ENCODE results near the gene FOXJ3. TPM values are rescaled to one million over a fixed set of nuclear protein-coding genes. Genes with fewer than 3 reads are reported as not detected.

FOXJ3 gene
- total and polyA plus RNA-seq, 9 donors, result 28.6 to 41.9 (median 32.7) TPM

DNA sequence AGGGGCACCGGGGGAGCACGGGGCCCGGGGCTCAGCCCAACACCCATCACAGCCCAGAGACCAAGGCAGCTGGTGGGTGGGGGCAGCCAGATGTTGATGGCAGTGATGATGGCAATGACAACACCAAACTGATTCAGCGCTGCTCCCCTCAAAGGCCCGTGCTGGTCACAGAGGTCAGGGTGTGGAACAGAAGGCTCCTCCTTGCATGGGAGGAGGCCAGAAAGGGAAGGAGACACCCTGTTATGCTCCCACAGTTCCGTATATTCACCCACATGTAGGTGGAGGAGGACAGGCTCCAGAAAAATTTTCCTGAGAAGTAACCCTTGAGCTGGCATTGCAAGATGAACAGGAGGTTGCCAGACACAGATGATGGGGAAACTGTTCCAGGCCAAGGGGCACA, 181.4 kb downstream of the FOXJ3 start:
- Histone ChIP-seq H3K27me3 (ENCODE audit: control insufficient read depth, insufficient read depth, low read length) (peaks cover 3% of the 10 kb centered on the region), H3K27ac (ENCODE audit: low read length) (no peak overlapping the region), H3K4me3 (ENCODE audit: low read length) (no peak overlapping the region), H3K4me1 (ENCODE audit: control insufficient read depth, insufficient read depth, low read length) (no peaks in the 10 kb centered on the region), H3K36me3 (ENCODE audit: control insufficient read depth, insufficient read depth, low read length) (no peaks in the 10 kb centered on the region), H3K9me3 (replicated peaks; ENCODE audit: control insufficient read depth, low read depth, low read length) (no peaks in the 10 kb centered on the region)
- no CpG with 5 or more reads among the region's 6 CpGs for WGBS (ENCODE audit: insufficient coverage)
- no peak for DNase-seq

DNA sequence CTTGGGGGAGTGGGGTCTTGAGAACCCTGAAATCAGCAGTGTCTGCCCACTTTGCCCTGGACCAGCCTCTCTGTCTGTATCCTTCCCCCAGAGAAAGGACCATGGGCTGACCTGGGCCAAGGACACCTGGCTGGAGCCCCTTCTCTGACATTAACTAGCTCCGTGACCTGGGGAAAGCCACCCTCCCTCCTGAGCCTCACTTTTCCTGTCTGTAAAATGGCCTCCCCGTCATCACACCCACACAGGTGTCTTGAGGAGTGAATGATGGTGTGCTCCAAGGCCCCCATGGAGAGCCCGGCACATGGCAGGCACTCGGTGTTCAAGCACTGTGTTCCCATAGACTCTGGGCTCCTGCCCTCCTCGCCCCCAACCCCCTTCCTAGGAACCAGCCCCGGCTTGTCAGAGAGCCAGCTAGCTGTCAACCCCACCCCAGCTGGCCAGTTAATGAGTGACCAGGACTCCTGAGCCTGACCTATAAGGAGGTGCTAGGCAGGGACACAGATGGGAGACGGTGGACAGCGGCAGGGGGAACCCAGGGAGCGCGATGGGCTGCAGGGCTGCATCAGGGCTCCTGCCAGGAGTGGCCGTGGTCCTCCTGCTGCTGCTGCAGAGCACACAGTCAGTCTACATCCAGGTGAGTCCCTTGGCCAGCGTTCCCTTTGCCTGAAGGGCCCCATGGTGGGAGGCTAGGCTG, 182.0 kb downstream of the FOXJ3 start, which contains the start of gene GUCA2B:
TSS of gene GUCA2B (plus strand) at position 504 of the 694 bp plus-strand sequence. CDS start at position 545, 41 bp downstream.
- H3K27me3 ChIP-seq (ENCODE audit: control insufficient read depth, insufficient read depth, low read length), result peaks cover 3% of the 10 kb centered on the region
- WGBS (ENCODE audit: insufficient coverage), result 70% methylated on average over 6 of the region's 12 CpGs
- no peaks in the 10 kb centered on the region for H3K9me3 ChIP-seq (replicated peaks; ENCODE audit: control insufficient read depth, low read depth, low read length)
- no peak within 1 kb of the TSS for H3K4me3 ChIP-seq (ENCODE audit: low read length)
- H3K4me1 ChIP-seq (ENCODE audit: control insufficient read depth, insufficient read depth, low read length), result no peaks in the 10 kb centered on the region
- no peaks in the 10 kb centered on the region for H3K36me3 ChIP-seq (ENCODE audit: control insufficient read depth, insufficient read depth, low read length)
- H3K27ac ChIP-seq (ENCODE audit: low read length), result no peak within 1 kb of the TSS
- no peak for DNase-seq

DNA sequence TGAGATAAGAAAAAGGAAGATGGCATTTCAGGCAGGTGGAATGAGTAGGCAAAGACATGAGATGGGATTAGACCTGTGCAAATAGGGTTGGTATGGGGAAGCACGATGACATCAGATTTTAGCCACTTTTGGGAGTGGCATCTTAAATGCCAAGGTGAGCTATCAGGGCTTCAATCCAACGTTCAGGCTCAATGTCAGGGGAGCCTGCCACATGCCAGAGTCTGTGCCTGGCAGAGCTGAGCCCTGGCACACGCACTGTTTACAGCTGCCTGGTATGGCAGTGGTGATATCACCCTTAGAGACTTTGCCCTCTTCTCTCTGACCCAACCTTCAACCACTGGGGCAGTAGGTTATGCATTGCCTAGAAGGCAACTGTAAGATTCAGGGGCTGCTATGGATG, 182.9 kb downstream of the FOXJ3 start:
- H3K36me3 ChIP-seq (ENCODE audit: control insufficient read depth, insufficient read depth, low read length), result no peaks in the 10 kb centered on the region
- whole genome bisulfite sequencing (ENCODE audit: insufficient coverage), result 63% methylated on average over 2 of the region's 3 CpGs
- H3K27me3 ChIP-seq (ENCODE audit: control insufficient read depth, insufficient read depth, low read length), result peaks cover 3% of the 10 kb centered on the region
- no peaks in the 10 kb centered on the region for H3K4me1 ChIP-seq (ENCODE audit: control insufficient read depth, insufficient read depth, low read length)
- DNase-seq, result no peak
- no peak overlapping the region for H3K4me3 ChIP-seq (ENCODE audit: low read length)
- no peaks in the 10 kb centered on the region for H3K9me3 ChIP-seq (replicated peaks; ENCODE audit: control insufficient read depth, low read depth, low read length)
- no peak overlapping the region for H3K27ac ChIP-seq (ENCODE audit: low read length)

DNA sequence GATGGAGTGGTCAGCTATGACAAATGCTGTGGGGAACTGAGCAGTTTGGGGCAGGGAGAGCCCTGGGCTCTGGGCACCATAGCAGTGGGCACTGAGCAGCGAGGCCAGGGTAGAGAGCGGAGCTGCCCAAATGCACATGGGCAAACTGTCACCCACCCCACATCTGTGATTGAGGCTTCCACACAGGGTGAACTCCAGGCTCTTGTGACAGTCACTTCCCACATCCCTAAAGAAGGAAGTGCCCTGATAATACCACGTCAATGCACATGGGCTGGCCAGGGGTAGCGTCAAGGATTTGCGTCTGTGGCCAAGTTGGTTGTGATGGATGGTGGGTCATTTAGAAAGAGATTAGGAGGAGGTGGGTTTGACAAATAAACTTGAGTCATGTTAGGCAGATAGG, 184.4 kb downstream of the FOXJ3 start:
- DNase-seq, result no peak
- Histone ChIP-seq H3K4me3 (ENCODE audit: low read length) (no peak overlapping the region), H3K4me1 (ENCODE audit: control insufficient read depth, insufficient read depth, low read length) (peaks cover 2% of the 10 kb centered on the region), H3K27me3 (ENCODE audit: control insufficient read depth, insufficient read depth, low read length) (peaks cover 9% of the 10 kb centered on the region), H3K27ac (ENCODE audit: low read length) (no peak overlapping the region), H3K36me3 (ENCODE audit: control insufficient read depth, insufficient read depth, low read length) (no peaks in the 10 kb centered on the region), H3K9me3 (replicated peaks; ENCODE audit: control insufficient read depth, low read depth, low read length) (no peaks in the 10 kb centered on the region)
- WGBS (ENCODE audit: insufficient coverage), result 81% methylated on average over 3 of the region's 5 CpGs

DNA sequence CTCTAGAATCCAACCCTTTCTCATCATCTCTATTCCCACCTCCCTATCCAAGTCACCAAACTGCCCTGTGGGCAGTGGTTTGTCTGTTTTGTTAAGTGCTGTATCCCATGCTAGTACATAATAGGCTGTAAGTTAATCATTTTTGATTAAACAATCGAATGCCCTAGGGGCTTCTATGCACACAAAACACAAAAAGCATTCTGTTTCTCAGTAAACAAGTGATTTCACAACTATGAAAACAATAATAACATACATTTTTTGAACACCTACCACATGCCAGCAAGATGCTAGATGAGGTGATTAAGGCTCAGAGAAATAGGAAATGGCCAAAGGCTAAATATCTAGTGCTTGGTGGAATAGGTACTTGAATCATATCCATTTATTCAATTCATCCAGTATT, 186.9 kb downstream of the FOXJ3 start:
- H3K9me3 ChIP-seq (replicated peaks; ENCODE audit: control insufficient read depth, low read depth, low read length), result no peaks in the 10 kb centered on the region
- no peaks in the 10 kb centered on the region for H3K36me3 ChIP-seq (ENCODE audit: control insufficient read depth, insufficient read depth, low read length)
- DNase-seq, result no peak
- H3K4me1 ChIP-seq (ENCODE audit: control insufficient read depth, insufficient read depth, low read length), result peaks cover 23% of the 10 kb centered on the region
- H3K27ac ChIP-seq (ENCODE audit: low read length), result no peak overlapping the region
- no CpG with 5 or more reads among the region's 1 CpG for WGBS (ENCODE audit: insufficient coverage)
- H3K4me3 ChIP-seq (ENCODE audit: low read length), result no peak overlapping the region
- peaks cover 25% of the 10 kb centered on the region for H3K27me3 ChIP-seq (ENCODE audit: control insufficient read depth, insufficient read depth, low read length)

DNA sequence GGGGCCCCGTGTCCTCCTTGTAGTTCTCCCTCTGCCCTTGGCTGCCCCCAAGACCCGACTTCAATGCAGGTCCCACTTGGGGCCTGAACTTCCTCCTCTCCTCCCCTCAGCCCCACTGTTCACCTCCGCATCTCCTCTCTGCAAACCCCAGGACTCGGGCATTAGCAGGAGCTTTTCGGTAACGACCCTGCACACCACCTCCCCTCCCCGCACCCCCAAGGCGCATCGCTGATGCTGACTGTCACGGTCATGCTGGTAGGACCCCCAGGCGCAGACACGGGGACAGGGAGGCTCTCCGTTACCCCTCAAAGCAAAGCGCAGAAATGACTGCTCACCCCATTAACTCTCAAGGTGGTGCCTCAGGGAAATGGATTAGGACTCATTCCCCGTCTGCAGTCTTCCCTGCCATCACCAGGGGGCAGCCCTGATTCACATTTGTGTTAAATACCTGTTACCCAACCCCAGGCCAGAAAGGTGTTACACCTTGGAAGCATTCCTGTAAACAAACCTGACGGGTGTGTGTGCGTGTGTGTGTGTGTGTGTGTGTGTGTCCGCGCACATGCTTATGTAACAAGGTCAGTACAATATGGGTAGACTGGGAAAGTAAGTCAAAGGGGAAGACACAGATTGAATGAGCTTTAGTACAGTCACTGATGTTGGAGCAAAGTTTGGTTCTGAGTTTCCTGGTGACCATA, 188.3 kb downstream of the FOXJ3 start:
- Histone ChIP-seq H3K27ac (ENCODE audit: low read length) (no peak overlapping the region), H3K27me3 (ENCODE audit: control insufficient read depth, insufficient read depth, low read length) (peaks cover 31% of the 10 kb centered on the region), H3K9me3 (replicated peaks; ENCODE audit: control insufficient read depth, low read depth, low read length) (no peaks in the 10 kb centered on the region), H3K4me3 (ENCODE audit: low read length) (no peak overlapping the region), H3K36me3 (ENCODE audit: control insufficient read depth, insufficient read depth, low read length) (no peaks in the 10 kb centered on the region), H3K4me1 (ENCODE audit: control insufficient read depth, insufficient read depth, low read length) (peaks cover 23% of the 10 kb centered on the region)
- DNase-seq, result peak; percentile 32
- 20% methylated on average over 14 of the region's 19 CpGs for WGBS (ENCODE audit: insufficient coverage)

DNA sequence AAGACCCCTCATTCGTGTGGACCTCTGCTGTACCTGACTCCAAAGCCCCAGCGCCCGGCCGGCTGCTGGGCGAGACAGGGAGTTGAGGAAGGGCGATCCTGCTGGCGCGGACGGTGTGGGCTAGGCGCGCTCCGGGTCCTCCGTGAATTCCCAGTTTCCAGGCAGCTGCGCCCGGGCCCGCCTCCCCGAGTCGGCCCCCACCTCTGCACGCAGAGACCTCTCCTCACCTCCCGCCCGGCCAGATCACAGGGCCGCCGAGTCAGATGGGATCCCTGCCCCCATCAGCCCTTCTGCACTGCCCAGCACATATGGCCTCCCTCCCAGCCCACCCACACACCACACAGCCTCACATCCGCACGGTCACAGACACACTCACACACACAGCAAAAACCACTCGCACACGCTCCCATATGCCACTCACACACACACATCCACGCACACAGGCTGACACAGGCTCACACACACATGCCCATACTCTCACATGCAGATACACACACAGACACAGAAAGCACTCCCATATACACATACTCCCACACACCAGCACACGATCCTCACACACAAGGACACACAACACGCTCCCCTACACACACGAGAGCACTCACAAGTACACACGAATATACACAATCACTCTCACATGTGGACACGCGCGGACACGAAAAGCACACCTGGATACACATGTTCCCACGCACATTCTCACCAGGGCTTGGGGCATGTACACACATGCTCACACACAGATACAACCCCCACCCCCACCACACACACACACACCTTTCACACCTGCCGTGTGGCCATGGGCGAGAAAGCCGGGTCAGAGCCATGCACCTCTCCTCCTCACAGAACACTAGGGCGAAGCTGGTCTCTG, 189.0 kb downstream of the FOXJ3 start:
- Histone ChIP-seq H3K36me3 (ENCODE audit: control insufficient read depth, insufficient read depth, low read length) (no peaks in the 10 kb centered on the region), H3K27ac (ENCODE audit: low read length) (no peak overlapping the region), H3K4me3 (ENCODE audit: low read length) (no peak overlapping the region), H3K9me3 (replicated peaks; ENCODE audit: control insufficient read depth, low read depth, low read length) (no peaks in the 10 kb centered on the region), H3K27me3 (ENCODE audit: control insufficient read depth, insufficient read depth, low read length) (peaks cover 31% of the 10 kb centered on the region), H3K4me1 (ENCODE audit: control insufficient read depth, insufficient read depth, low read length) (peaks cover 23% of the 10 kb centered on the region)
- 37% methylated on average over 39 of the region's 41 CpGs for WGBS (ENCODE audit: insufficient coverage)
- no peak for DNase-seq

DNA sequence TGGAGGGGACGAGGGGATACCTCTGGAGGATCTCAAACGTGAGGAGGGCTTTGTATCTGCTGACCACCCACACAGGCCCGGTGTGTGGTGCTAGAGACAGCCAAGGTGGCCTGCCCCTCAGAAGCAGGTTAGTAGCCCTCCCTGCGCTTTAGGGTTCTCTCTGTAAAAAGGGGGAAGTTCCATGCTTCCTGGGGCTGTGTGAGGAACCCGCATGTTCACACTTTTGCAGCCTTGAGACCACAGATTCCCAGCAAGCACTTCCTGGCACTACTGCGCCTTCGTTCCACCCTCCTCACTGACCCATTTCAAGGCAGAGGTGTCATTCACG, 189.7 kb downstream of the FOXJ3 start:
- Histone ChIP-seq H3K4me1 (ENCODE audit: control insufficient read depth, insufficient read depth, low read length) (peaks cover 23% of the 10 kb centered on the region), H3K27ac (ENCODE audit: low read length) (no peak overlapping the region), H3K36me3 (ENCODE audit: control insufficient read depth, insufficient read depth, low read length) (no peaks in the 10 kb centered on the region), H3K9me3 (replicated peaks; ENCODE audit: control insufficient read depth, low read depth, low read length) (no peaks in the 10 kb centered on the region), H3K4me3 (ENCODE audit: low read length) (no peak overlapping the region), H3K27me3 (ENCODE audit: control insufficient read depth, insufficient read depth, low read length) (peaks cover 27% of the 10 kb centered on the region)
- WGBS (ENCODE audit: insufficient coverage), result 41% methylated on average over 6 of the region's 8 CpGs
- DNase-seq, result no peak

DNA sequence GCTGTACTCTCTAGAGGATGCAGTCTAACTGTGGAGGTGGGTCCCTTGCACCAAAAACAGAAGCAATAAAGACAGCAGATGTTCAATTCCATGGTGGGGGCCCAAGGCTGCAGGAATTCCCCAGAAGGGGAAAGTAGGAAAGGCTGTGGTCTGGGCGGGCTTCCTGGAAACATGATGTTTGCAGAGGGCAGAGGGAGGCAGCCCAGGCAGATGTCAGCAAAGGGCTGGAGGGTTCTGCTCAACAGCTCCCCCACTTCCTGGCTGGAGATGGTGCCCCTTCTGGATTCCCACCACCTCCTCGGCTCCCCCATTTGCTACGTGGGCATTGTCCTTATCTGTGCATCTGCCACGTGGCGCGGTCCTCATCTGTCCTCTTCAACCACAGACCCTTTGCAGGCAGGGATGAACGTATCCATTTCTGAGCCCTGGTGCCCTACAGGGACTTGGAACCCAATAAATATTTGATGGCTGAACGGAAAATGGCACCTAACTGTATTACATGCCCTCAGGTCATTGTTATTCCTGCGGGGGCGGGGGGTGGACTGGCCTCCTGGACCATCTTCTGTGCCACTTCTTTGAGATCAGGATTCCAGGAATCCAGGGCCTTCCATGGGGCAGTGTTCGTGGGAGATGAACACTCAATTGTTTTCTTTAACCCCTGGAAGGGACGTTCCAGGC, 190.2 kb downstream of the FOXJ3 start:
- no peaks in the 10 kb centered on the region for H3K9me3 ChIP-seq (replicated peaks; ENCODE audit: control insufficient read depth, low read depth, low read length)

More for the DNA sequence above, 190.2 kb downstream of the FOXJ3 start:
- 72% methylated on average over 11 of the region's 12 CpGs for WGBS (ENCODE audit: insufficient coverage)
- no peaks in the 10 kb centered on the region for H3K36me3 ChIP-seq (ENCODE audit: control insufficient read depth, insufficient read depth, low read length)
- no peak for DNase-seq
- peaks cover 27% of the 10 kb centered on the region for H3K27me3 ChIP-seq (ENCODE audit: control insufficient read depth, insufficient read depth, low read length)
- peaks cover 23% of the 10 kb centered on the region for H3K4me1 ChIP-seq (ENCODE audit: control insufficient read depth, insufficient read depth, low read length)
- no peak overlapping the region for H3K4me3 ChIP-seq (ENCODE audit: low read length)
- H3K27ac ChIP-seq (ENCODE audit: low read length), result no peak overlapping the region

All from muscle of leg (tissue), 11 donors.